Measurements from ENCODE around the gene NCKAP5L. TPM values are rescaled to one million over a fixed set of nuclear protein-coding genes. Genes with fewer than 3 reads are reported as not detected.

NCKAP5L gene
- polyA plus RNA-seq, 3 donors = 3.7 to 14.9 (median 6.8) TPM

GRCh38 chr12:49854976-49855375 is 26.8 kb upstream of the NCKAP5L start:
- H4K20me1 ChIP-seq (ENCODE audit: insufficient read depth, low read length) = no peaks in the 10 kb centered on the region
- no peak overlapping the region for H3K4me3 ChIP-seq (replicated peaks in 1 of 3; ENCODE audit: low read depth in 2 of 3, low read length in 3 of 3)
- H3K9ac ChIP-seq (ENCODE audit: insufficient read depth, low read length, poor library complexity, severe bottlenecking) = no peak overlapping the region
- H3K79me2 ChIP-seq (ENCODE audit: insufficient read depth, low read length) = no peaks in the 10 kb centered on the region
- H3K27me3 Mint-ChIP-seq (ENCODE audit: low read depth in 3 of 3) = peaks cover 12 to 29% (median 17%) of the 10 kb centered on the region in 3 donors
- TF ChIP-seq CTCF (IDR thresholded peaks at IDR 0.05) = no peak
- H3K9me3 Mint-ChIP-seq = peaks cover 0 to 5% (median 3%) of the 10 kb centered on the region in 7 donors
- H3K4me2 ChIP-seq (replicated peaks; ENCODE audit: extremely low read depth, low read length, poor library complexity, severe bottlenecking) = no peak overlapping the region
- H3K4me1 ChIP-seq (ENCODE audit: control insufficient read depth in 1 of 2, insufficient read depth in 2 of 2, low read length in 2 of 2) = no peaks in the 10 kb centered on the region
- peaks cover 0 to 5% of the 10 kb centered on the region in 2 donors for H3K27me3 ChIP-seq (ENCODE audit: control insufficient read depth in 2 of 2, insufficient read depth in 2 of 2, low read length in 2 of 2)
- WGBS (ENCODE audit: insufficient coverage) = 88% methylated on average over 1 of the region's 4 CpGs
- no peak overlapping the region for H3K27ac Mint-ChIP-seq
- no peak overlapping the region for H3K4me3 Mint-ChIP-seq
- no peak for DNase-seq
- H3K4me1 Mint-ChIP-seq = no peaks in the 10 kb centered on the region
- no peak overlapping the region for H2AFZ ChIP-seq (ENCODE audit: insufficient read depth, low read depth, low read length, poor library complexity, severe bottlenecking)
- H3K27ac ChIP-seq (ENCODE audit: low read depth in 1 of 2, low read length in 2 of 2) = no peak overlapping the region
- no peaks in the 10 kb centered on the region for H3K36me3 ChIP-seq (replicated peaks in 1 of 2; ENCODE audit: control insufficient read depth in 1 of 2, insufficient read depth in 2 of 2, low read length in 2 of 2)
- intact Hi-C loops (cut with micrococcal nuclease) = no loop called here
- H3K36me3 Mint-ChIP-seq = no peaks in the 10 kb centered on the region
- H3K9me3 ChIP-seq (replicated peaks in 1 of 2; ENCODE audit: control insufficient read depth in 1 of 2, insufficient read depth in 1 of 2, low read length in 2 of 2) = no peaks in the 10 kb centered on the region

- Mint-ChIP-seq H3K27me3 (ENCODE audit: low read depth in 3 of 3) (peaks cover 14 to 29% (median 18%) of the 10 kb centered on the region in 3 donors), H3K9me3 (peaks cover 0 to 4% (median 3%) of the 10 kb centered on the region in 7 donors), H3K27ac (no peak overlapping the region), H3K36me3 (no peaks in the 10 kb centered on the region), H3K4me1 (no peaks in the 10 kb centered on the region), H3K4me3 (no peak overlapping the region)
- intact Hi-C loops (cut with micrococcal nuclease) = no loop called here
- H3K27me3 ChIP-seq (ENCODE audit: control insufficient read depth in 2 of 2, insufficient read depth in 2 of 2, low read length in 2 of 2) = peaks cover 8 to 11% of the 10 kb centered on the region in 2 donors
- no peak overlapping the region for H3K4me2 ChIP-seq (replicated peaks; ENCODE audit: extremely low read depth, low read length, poor library complexity, severe bottlenecking)
- H3K9ac ChIP-seq (ENCODE audit: insufficient read depth, low read length, poor library complexity, severe bottlenecking) = no peak overlapping the region
- DNase-seq = no peak
- H2AFZ ChIP-seq (ENCODE audit: insufficient read depth, low read depth, low read length, poor library complexity, severe bottlenecking) = no peak overlapping the region
- TF ChIP-seq CTCF (IDR thresholded peaks at IDR 0.05) = no peak
- H3K4me1 ChIP-seq (ENCODE audit: control insufficient read depth in 1 of 2, insufficient read depth in 2 of 2, low read length in 2 of 2) = no peaks in the 10 kb centered on the region
- 95% methylated on average over 2 of the region's 2 CpGs for WGBS (ENCODE audit: insufficient coverage)
- H3K4me3 ChIP-seq (replicated peaks in 1 of 3; ENCODE audit: low read depth in 2 of 3, low read length in 3 of 3) = no peak overlapping the region
- H4K20me1 ChIP-seq (ENCODE audit: insufficient read depth, low read length) = no peaks in the 10 kb centered on the region
- H3K36me3 ChIP-seq (replicated peaks in 1 of 2; ENCODE audit: control insufficient read depth in 1 of 2, insufficient read depth in 2 of 2, low read length in 2 of 2) = no peaks in the 10 kb centered on the region
- H3K79me2 ChIP-seq (ENCODE audit: insufficient read depth, low read length) = no peaks in the 10 kb centered on the region
- H3K9me3 ChIP-seq (replicated peaks in 1 of 2; ENCODE audit: control insufficient read depth in 1 of 2, insufficient read depth in 1 of 2, low read length in 2 of 2) = no peaks in the 10 kb centered on the region
- no peak overlapping the region for H3K27ac ChIP-seq (ENCODE audit: low read depth in 1 of 2, low read length in 2 of 2)
Observed at GRCh38 chr12:49853671-49854070, 25.5 kb upstream of the NCKAP5L start.

Measured in CD14-positive monocyte (primary cell).